MM.1S (cell line): ENCODE results near the gene FRMD4B.
A peak's percentile ranks its signal among the peaks of the same experiment; 100 is the strongest.

Experiments used
- DNase-seq: peaks from one replicate; pipeline ENCODE4 v3.0.0-alpha.2; 2015
- H2AFZ ChIP-seq: fragments of 300-600 bp; sonication (generic); 2 replicates; pipeline ENCODE4 v1.6.0; 2016; ENCODE audit warnings: antibody characterized with exemption, low read length
- H3F3A ChIP-seq: fragments of 300-600 bp; sonication (generic); 2 replicates; pipeline ENCODE4 v1.6.1; 2016; ENCODE audit warnings: mild to moderate bottlenecking, antibody characterized with exemption, low read length, moderate library complexity, mixed read lengths; ENCODE audit not compliant: insufficient read depth
- H3K27ac ChIP-seq: fragments of 300-600 bp; sonication (generic); 2 replicates; pipeline ENCODE4 v1.5.1; 2016; ENCODE audit warnings: mild to moderate bottlenecking, low read length
- H3K27me3 ChIP-seq: fragments of 300-600 bp; sonication (generic); replicated peaks from 2 replicates; pipeline ENCODE4 v1.6.0; 2016; ENCODE audit warnings: low read length; ENCODE audit not compliant: insufficient read depth
- H3K36me3 ChIP-seq: fragments of 300-600 bp; sonication (generic); replicated peaks from 2 replicates; pipeline ENCODE4 v1.6.1; 2016; ENCODE audit warnings: mild to moderate bottlenecking, low read length, mixed read lengths; ENCODE audit not compliant: insufficient read depth
- H3K4me1 ChIP-seq: fragments of 300-600 bp; sonication (generic); 2 replicates; pipeline ENCODE4 v1.6.1; 2016; ENCODE audit warnings: low read length, mixed read lengths
- H3K4me2 ChIP-seq: fragments of 300-600 bp; sonication (generic); 2 replicates; pipeline ENCODE4 v1.6.0; 2016; ENCODE audit warnings: low read depth, low read length
- H3K4me3 ChIP-seq: fragments of 300-600 bp; sonication (generic); 2 replicates; pipeline ENCODE4 v1.5.1; 2016; ENCODE audit warnings: low read length, mixed read lengths
- H3K79me2 ChIP-seq: fragments of 300-600 bp; sonication (generic); 2 replicates; pipeline ENCODE4 v1.6.1; 2016; ENCODE audit warnings: mixed run types, low read length, mixed read lengths
- H3K9ac ChIP-seq: fragments of 300-600 bp; sonication (generic); 2 replicates; pipeline ENCODE4 v1.6.1; 2016; ENCODE audit warnings: low read length, mixed read lengths
- H3K9me2 ChIP-seq: fragments of 300-600 bp; sonication (generic); replicated peaks from 2 replicates; pipeline ENCODE4 v1.6.1; 2016; ENCODE audit warnings: mild to moderate bottlenecking, low read length, mixed read lengths; ENCODE audit not compliant: insufficient read depth
- H3K9me3 ChIP-seq: fragments of 300-600 bp; sonication (generic); replicated peaks from 2 replicates; pipeline ENCODE4 v1.6.1; 2016; ENCODE audit warnings: mild to moderate bottlenecking, low read length, mixed read lengths; ENCODE audit not compliant: insufficient read depth
- H4K20me1 ChIP-seq: fragments of 300-600 bp; sonication (generic); 2 replicates; pipeline ENCODE4 v1.6.1; 2016; ENCODE audit warnings: mild to moderate bottlenecking, low read length, moderate library complexity, mixed read lengths; ENCODE audit not compliant: insufficient read depth
- CTCF ChIP-seq: fragments of 300-600 bp; sonication (generic); IDR thresholded peaks from 2 replicates; pipeline ENCODE4 v1.5.1; 2016; ENCODE audit warnings: antibody characterized with exemption, low read length, mixed read lengths
- EZH2 ChIP-seq: fragments of 300-600 bp; sonication (generic); optimal IDR thresholded peaks from 2 replicates; pipeline ENCODE3; 2017; ENCODE audit warnings: low read depth, mild to moderate bottlenecking, antibody characterized with exemption, low read length, mixed read lengths
- EZH2phosphoT487 ChIP-seq: fragments of 300-600 bp; sonication (generic); IDR thresholded peaks from 2 replicates; pipeline ENCODE4 v1.6.1; 2018; ENCODE audit warnings: antibody characterized with exemption, low read length

FRMD4B gene

GRCh38 chr3:69409831-69410230 lies 23.9 kb upstream of the FRMD4B start:
- H2AFZ ChIP-seq: peak overlapping the region; percentile 52
- no peaks in the 10 kb centered on the region for H3K36me3 ChIP-seq
- H3K4me3 ChIP-seq: no peak overlapping the region
- H3K9me2 ChIP-seq: no peaks in the 10 kb centered on the region
- peaks cover 9% of the 10 kb centered on the region; the same call in 1 of the 2 replicates for H3K4me1 ChIP-seq
- DNase-seq: no peak
- no peak overlapping the region for H3K27ac ChIP-seq
- H3K9ac ChIP-seq: no peak overlapping the region
- no peaks in the 10 kb centered on the region for H3K79me2 ChIP-seq
- no peaks in the 10 kb centered on the region for H4K20me1 ChIP-seq
- H3K27me3 ChIP-seq: no peaks in the 10 kb centered on the region
- H3K9me3 ChIP-seq: no peaks in the 10 kb centered on the region
- no peaks in the 10 kb centered on the region for H3F3A ChIP-seq
- TF ChIP-seq EZH2phosphoT487 (no peak), CTCF (no peak), EZH2 (no peak)
- peak overlapping the region; percentile 53; the same call in 1 of the 2 replicates for H3K4me2 ChIP-seq

- no peak overlapping the region for H3K4me2 ChIP-seq
- TF ChIP-seq CTCF (no peak), EZH2phosphoT487 (no peak), EZH2 (no peak)
- no peaks in the 10 kb centered on the region for H3K79me2 ChIP-seq
- H4K20me1 ChIP-seq: no peaks in the 10 kb centered on the region
- no peaks in the 10 kb centered on the region for H3K27me3 ChIP-seq
- no peak overlapping the region for H2AFZ ChIP-seq
- H3K4me3 ChIP-seq: no peak overlapping the region
- no peak overlapping the region for H3K27ac ChIP-seq
- no peaks in the 10 kb centered on the region for H3F3A ChIP-seq
- H3K9ac ChIP-seq: no peak overlapping the region
- no peaks in the 10 kb centered on the region for H3K9me2 ChIP-seq
- no peak for DNase-seq
- peaks cover 9% of the 10 kb centered on the region; the same call in 1 of the 2 replicates for H3K4me1 ChIP-seq
- no peaks in the 10 kb centered on the region for H3K9me3 ChIP-seq
- H3K36me3 ChIP-seq: no peaks in the 10 kb centered on the region
These were observed 23.1 kb upstream of the FRMD4B start for GRCh38 chr3:69409011-69409410.

DNA sequence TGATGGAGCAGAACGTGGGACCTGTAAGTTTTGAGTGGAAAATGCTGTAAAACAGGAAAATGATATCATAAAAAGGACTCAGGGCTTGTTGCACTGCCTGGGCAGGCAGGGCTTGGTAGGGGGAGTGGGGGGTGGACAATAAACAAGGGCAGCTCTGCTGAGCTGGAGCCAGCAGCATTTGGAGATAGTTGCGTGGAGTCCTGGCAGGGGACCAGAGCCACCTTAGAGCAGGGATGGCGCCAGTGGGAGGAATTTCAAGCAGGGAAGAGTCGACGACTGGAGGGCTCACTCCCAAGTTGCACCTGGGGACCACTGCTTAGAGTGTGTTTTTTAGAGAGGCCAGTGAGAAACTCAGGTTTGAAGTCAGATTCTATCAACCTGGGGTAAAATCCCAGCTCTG lies 22.7 kb upstream of the FRMD4B start:
- no peaks in the 10 kb centered on the region for H3K27me3 ChIP-seq
- H3K27ac ChIP-seq: no peak overlapping the region
- H3K9me2 ChIP-seq: no peaks in the 10 kb centered on the region
- H3K4me2 ChIP-seq: no peak overlapping the region
- no peaks in the 10 kb centered on the region for H4K20me1 ChIP-seq
- no peaks in the 10 kb centered on the region for H3F3A ChIP-seq
- TF ChIP-seq EZH2phosphoT487: no peak
- no peak for TF ChIP-seq EZH2
- no peak for TF ChIP-seq CTCF
- no peaks in the 10 kb centered on the region for H3K79me2 ChIP-seq
- no peak overlapping the region for H2AFZ ChIP-seq
- peaks cover 9% of the 10 kb centered on the region; the same call in 1 of the 2 replicates for H3K4me1 ChIP-seq
- H3K4me3 ChIP-seq: no peak overlapping the region
- H3K36me3 ChIP-seq: no peaks in the 10 kb centered on the region
- no peaks in the 10 kb centered on the region for H3K9me3 ChIP-seq
- no peak for DNase-seq
- H3K9ac ChIP-seq: no peak overlapping the region

DNA sequence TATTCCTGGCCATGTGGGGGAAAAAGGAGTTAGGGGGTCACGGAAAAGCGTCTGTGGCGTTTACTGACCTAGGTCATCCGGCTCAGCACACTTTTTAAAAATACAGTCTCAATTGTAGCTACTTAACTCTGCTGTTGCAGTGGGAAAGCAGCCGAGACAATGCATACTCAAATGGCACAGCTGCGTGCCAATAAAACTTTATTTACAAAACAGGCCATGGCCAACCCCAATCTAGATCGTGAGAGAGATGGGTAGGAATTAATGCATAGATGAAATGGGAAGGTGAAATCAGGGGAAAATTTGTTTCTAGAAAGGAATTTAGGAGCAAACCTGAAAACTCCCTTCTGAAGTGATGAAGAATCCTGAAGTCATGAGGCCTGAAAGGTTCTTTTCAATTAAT lies 22.0 kb upstream of the FRMD4B start:
- Histone ChIP-seq H3K9me2 (no peaks in the 10 kb centered on the region), H3K9me3 (no peaks in the 10 kb centered on the region), H3K4me2 (no peak overlapping the region), H3K27ac (no peak overlapping the region), H2AFZ (no peak overlapping the region), H3K4me1 (peaks cover 9% of the 10 kb centered on the region; the same call in 1 of the 2 replicates), H3K27me3 (no peaks in the 10 kb centered on the region), H3K9ac (no peak overlapping the region), H4K20me1 (no peaks in the 10 kb centered on the region), H3F3A (no peaks in the 10 kb centered on the region), H3K4me3 (no peak overlapping the region), H3K36me3 (no peaks in the 10 kb centered on the region), H3K79me2 (no peaks in the 10 kb centered on the region)
- TF ChIP-seq EZH2 (no peak), CTCF (no peak), EZH2phosphoT487 (no peak)
- no peak for DNase-seq
